Psoas muscle (tissue), 8 donors: ENCODE data around the gene LMCD1. TPM values are rescaled to one million over a fixed set of nuclear protein-coding genes. Genes with fewer than 3 reads are reported as not detected.
A peak's percentile ranks its signal among the peaks of the same experiment; 100 is the strongest.

ENCODE experiments used
- ATAC-seq, 4 donors: fragments of 200-7000 bp; cut with Tn5 transposase; one replicate each; pipeline ENCODE4 v1.9.1; 2020; ENCODE audit warnings: moderate library complexity in 3 of 4, mild to moderate bottlenecking in 2 of 4
- DNase-seq, 2 donors: peaks; one replicate each; pipeline ENCODE4 v3.0.0-alpha.2; 2020
- H3K27ac ChIP-seq: fragments of 200-600 bp; one replicate; pipeline ENCODE4 v1.8.0; 2022
- H3K27me3 ChIP-seq, 3 donors: fragments of 200-600 bp in 1 of 3; one replicate each; pipeline versions ENCODE4 v1.6.1 to v1.8.0; 2013 to 2022; ENCODE audit warnings: low read length in 2 of 3, mild to moderate bottlenecking in 2 of 3, moderate library complexity in 1 of 3; ENCODE audit not compliant: insufficient read depth in 3 of 3
- H3K36me3 ChIP-seq, 2 donors: fragments of 200-600 bp in 1 of 2; one replicate each; pipeline versions ENCODE4 v1.6.1 to v1.8.0; 2013 to 2022; ENCODE audit warnings: low read depth in 1 of 2, mild to moderate bottlenecking in 1 of 2, moderate library complexity in 1 of 2; ENCODE audit not compliant: insufficient read depth in 1 of 2
- H3K4me1 ChIP-seq: fragments of 200-600 bp; one replicate; pipeline ENCODE4 v1.8.0; 2022
- H3K4me3 ChIP-seq: fragments of 200-600 bp; one replicate; pipeline ENCODE4 v1.8.0; 2022; ENCODE audit warnings: mild to moderate bottlenecking
- H3K9me3 ChIP-seq: fragments of 200-600 bp; one replicate; pipeline ENCODE4 v1.8.0; 2022
- CTCF ChIP-seq: fragments of 200-600 bp; IDR thresholded peaks from one replicate; pipeline ENCODE4 v1.8.0; 2022; ENCODE audit warnings: antibody characterized with exemption
- WGBS, 3 donors: extraction: QIAGEN DNeasy Blood & Tissue Kit; methylation state at CpG; one replicate each; pipeline versions ENCODE4 v1.1.6 to v1.1.7; 2013; 5-methylcytosine and 5-hydroxymethylcytosine counted together
- intact Hi-C, 2 donors: fragments of 100-400 bp; cut with DNase I; formaldehyde crosslinking; loops; one replicate each; pipeline versions ENCODE4 v1.11.0 to v1.14.2; 2022
- polyA plus RNA-seq, 3 donors: library from polyadenylated mRNA; stranded (reverse); fragments of 200-250 nt; gene quantifications; one replicate each; pipeline ENCODE4 v1.2.3, GENCODE V29; 2013
- total RNA-seq, 4 donors: library from RNA; stranded (reverse); fragmentation: NEBNext Ultra II Directional in 2 of 4; extraction: Animal tissue kit (Norgen Biotek cat#: 25700) in 2 of 4; gene quantifications; one replicate each; pipeline versions ENCODE4 v1.2.1 to v1.2.4, GENCODE V29; 2021 to 2023
- donor health status: healthy with polysubstance abuse.
- donor health status: DM: no; HTN: no; CAD: no; lungs with moderate emphysema.
- donor health status: Bipolar disorder and iron deficiency.
- donor health status: healthy.
- donor health status: DM: yes; HTN: yes; CAD: no.
- donor health status: DM: no; HTN: no; CAD: no.
- donor health status: DM: no; HTN: no; CAD: no.
- donor health status: DM: yes; HTN: yes; CAD: no.

The LMCD1 gene
- total and polyA plus RNA-seq, 7 donors: 83.0 to 1,120 (median 411) TPM

GRCh38 chr3:8555113-8555661 lies 53.6 kb downstream of the LMCD1 start:
- intact Hi-C loops: no loop called here
- Histone ChIP-seq H3K4me3 (no peak overlapping the region), H3K27me3 (no peaks in the 10 kb centered on the region), H3K27ac (peak overlapping the region; percentile 76), H3K9me3 (no peaks in the 10 kb centered on the region), H3K36me3 (peaks cover 6 to 66% of the 10 kb centered on the region in 2 donors), H3K4me1 (peaks cover 68% of the 10 kb centered on the region)
- DNase-seq: peak; percentile 56 to 72
- peak; percentile 37 to 55 (median 38) for ATAC-seq
- 13 to 28% (median 26%) methylated on average over 8 of the region's 8 CpGs for WGBS, 3 donors
- TF ChIP-seq CTCF: no peak

- ATAC-seq: no peak
- TF ChIP-seq CTCF: no peak
- Histone ChIP-seq H3K36me3 (peaks cover 6 to 59% of the 10 kb centered on the region in 2 donors), H3K4me1 (peaks cover 66% of the 10 kb centered on the region), H3K9me3 (no peaks in the 10 kb centered on the region), H3K27ac (peak overlapping the region; percentile 76), H3K27me3 (no peaks in the 10 kb centered on the region), H3K4me3 (no peak overlapping the region)
- 61 to 71% (median 67%) methylated on average over 6 of the region's 6 CpGs for WGBS, 3 donors
- intact Hi-C loops: no loop called here
- DNase-seq: no peak
Measured at GRCh38 chr3:8555725-8556472, 54.3 kb downstream of the LMCD1 start.

GRCh38 chr3:8556473-8556869 lies 54.8 kb downstream of the LMCD1 start:
- ATAC-seq (no peak), DNase-seq (no peak)
- Histone ChIP-seq H3K4me1 (peaks cover 60% of the 10 kb centered on the region), H3K4me3 (no peak overlapping the region), H3K36me3 (peaks cover 6 to 54% of the 10 kb centered on the region in 2 donors), H3K9me3 (no peaks in the 10 kb centered on the region), H3K27ac (peak overlapping the region; percentile 76), H3K27me3 (no peaks in the 10 kb centered on the region)
- 35 to 56% (median 51%) methylated on average over 5 of the region's 5 CpGs for WGBS, 3 donors
- no peak for TF ChIP-seq CTCF
- intact Hi-C loops: no loop called here

- WGBS, 3 donors: 31 to 50% (median 36%) methylated on average over 4 of the region's 4 CpGs
- Histone ChIP-seq H3K4me3 (no peak overlapping the region), H3K9me3 (no peaks in the 10 kb centered on the region), H3K4me1 (peaks cover 60% of the 10 kb centered on the region), H3K36me3 (peaks cover 6 to 54% of the 10 kb centered on the region in 2 donors), H3K27ac (peak overlapping the region; percentile 76), H3K27me3 (no peaks in the 10 kb centered on the region)
- intact Hi-C loops: no loop called here
- peak in 2 of 4 donors; percentile 21 to 25 for ATAC-seq
- no peak for DNase-seq
- no peak for TF ChIP-seq CTCF
Measured at GRCh38 chr3:8557298-8557697, 55.7 kb downstream of the LMCD1 start.
